ENCODE results near the gene MLXIPL.
A peak's percentile ranks its signal among the peaks of the same experiment; 100 is the strongest.
"Not testable (repeated sequence)": the region's sequence is repeated elsewhere in the genome, so short reads cannot be mapped to it uniquely, and the experiment has no call there.

The MLXIPL gene

GRCh38 chr7:73623798-73624668, at the start of gene MLXIPL:
TSS of gene MLXIPL (minus strand) at chr7:73624522. CDS start at chr7:73624492, 30 bp downstream.
- DNase-seq = peak in 28 of 56 donors; percentile 3 to 75 (median 40)

GRCh38 chr7:73671857-73672445, 47.6 kb upstream of the MLXIPL start:
- no peak for DNase-seq

GRCh38 chr7:73671322-73671661, 47.0 kb upstream of the MLXIPL start:
- no peak for DNase-seq

- DNase-seq = no peak
These were observed 45.6 kb upstream of the MLXIPL start for GRCh38 chr7:73669858-73670385.

- no peak for DNase-seq
These were observed 45.0 kb upstream of the MLXIPL start for GRCh38 chr7:73669288-73669701.

GRCh38 chr7:73668886-73669230, 44.5 kb upstream of the MLXIPL start:
- DNase-seq = no peak

GRCh38 chr7:73668103-73668885, 44.0 kb upstream of the MLXIPL start:
- DNase-seq = peak in 9 of 56 donors; percentile 4 to 47 (median 19)

- DNase-seq = peak; percentile 10 to 89 (median 68)
These were observed 43.2 kb upstream of the MLXIPL start, which contains the start of gene VPS37D for GRCh38 chr7:73667344-73668102. TSS of gene VPS37D (plus strand) at chr7:73667831. CDS start at chr7:73667959, 128 bp downstream.

GRCh38 chr7:73663033-73663432, 38.7 kb upstream of the MLXIPL start:
- DNase-seq = no peak

- not testable (repeated sequence) for DNase-seq
These were observed 36.3 kb upstream of the MLXIPL start for GRCh38 chr7:73660594-73660993.

GRCh38 chr7:73659983-73660382, 35.7 kb upstream of the MLXIPL start:
- DNase-seq = no peak

GRCh38 chr7:73655309-73655708, 31.0 kb upstream of the MLXIPL start:
- not testable (repeated sequence) for DNase-seq

- no peak for DNase-seq
These were observed 28.2 kb upstream of the MLXIPL start for GRCh38 chr7:73652541-73652949.

- no peak for DNase-seq
These were observed 26.2 kb upstream of the MLXIPL start for GRCh38 chr7:73650524-73650923.

- DNase-seq = no peak
These were observed 25.3 kb upstream of the MLXIPL start for GRCh38 chr7:73649576-73649975.

- no peak for DNase-seq
These were observed 24.4 kb upstream of the MLXIPL start for GRCh38 chr7:73648593-73649332.

- peak in 1 of 56 donors; percentile 24 for DNase-seq
These were observed 23.6 kb upstream of the MLXIPL start for GRCh38 chr7:73647725-73648592.

GRCh38 chr7:73646785-73647724, 22.7 kb upstream of the MLXIPL start:
- DNase-seq = no peak

All from amygdala (tissue), 56 donors.